Mucosa of gallbladder (tissue), 1 donor: ENCODE data around the gene RD3L. TPM values are rescaled to one million over a fixed set of nuclear protein-coding genes. Genes with fewer than 3 reads are reported as not detected.

ENCODE experiments used
- DNase-seq: peaks from one replicate; pipeline ENCODE4 v3.0.0-alpha.2; 2020; ENCODE audit warnings: low spot score
- total RNA-seq: library from RNA; stranded (reverse); gene quantifications from one replicate; pipeline ENCODE4 v1.2.1, GENCODE V29; 2021
- donor health status: DM: no; HTN: no; CAD: no.

The RD3L gene
- total RNA-seq, 1 donor from 2014 or later: not detected

DNA sequence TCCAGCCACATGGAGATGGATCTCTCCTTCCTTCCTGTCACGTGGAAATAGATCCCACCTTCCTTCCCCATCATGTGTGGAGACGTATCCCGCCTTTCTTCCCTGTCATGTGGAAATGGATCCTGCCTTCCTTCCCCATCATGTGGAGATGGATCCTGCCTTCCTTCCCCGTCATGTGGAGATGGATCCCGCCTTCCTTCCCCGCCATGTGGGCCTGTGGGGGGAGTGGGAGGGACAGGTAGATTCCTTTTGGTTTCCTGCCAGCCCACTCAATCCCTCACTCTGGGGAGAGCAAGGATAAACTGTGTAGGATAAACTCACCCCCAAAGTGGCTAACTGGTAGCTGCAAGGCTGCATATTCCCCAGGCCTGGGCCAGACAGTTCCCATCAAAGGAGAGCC, 45.8 kb downstream of the RD3L start:
- DNase-seq: no peak

DNA sequence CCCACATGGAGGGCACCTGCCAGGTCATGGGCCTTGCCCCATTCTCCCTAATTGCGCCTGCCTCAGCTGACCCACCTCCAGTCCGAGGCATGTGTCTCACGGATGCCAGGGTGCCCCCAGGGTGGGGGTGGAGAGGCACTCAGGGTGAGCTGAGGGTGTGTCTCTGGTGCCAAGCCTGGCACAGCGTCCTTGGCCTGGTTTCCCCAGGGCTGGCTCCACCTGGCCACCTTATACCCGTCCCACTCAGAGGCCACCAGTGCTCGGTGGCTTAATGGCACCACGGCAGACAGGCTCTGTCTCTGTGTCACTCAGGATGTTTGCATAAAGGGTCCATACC, 47.6 kb downstream of the RD3L start:
- DNase-seq: no peak

DNA sequence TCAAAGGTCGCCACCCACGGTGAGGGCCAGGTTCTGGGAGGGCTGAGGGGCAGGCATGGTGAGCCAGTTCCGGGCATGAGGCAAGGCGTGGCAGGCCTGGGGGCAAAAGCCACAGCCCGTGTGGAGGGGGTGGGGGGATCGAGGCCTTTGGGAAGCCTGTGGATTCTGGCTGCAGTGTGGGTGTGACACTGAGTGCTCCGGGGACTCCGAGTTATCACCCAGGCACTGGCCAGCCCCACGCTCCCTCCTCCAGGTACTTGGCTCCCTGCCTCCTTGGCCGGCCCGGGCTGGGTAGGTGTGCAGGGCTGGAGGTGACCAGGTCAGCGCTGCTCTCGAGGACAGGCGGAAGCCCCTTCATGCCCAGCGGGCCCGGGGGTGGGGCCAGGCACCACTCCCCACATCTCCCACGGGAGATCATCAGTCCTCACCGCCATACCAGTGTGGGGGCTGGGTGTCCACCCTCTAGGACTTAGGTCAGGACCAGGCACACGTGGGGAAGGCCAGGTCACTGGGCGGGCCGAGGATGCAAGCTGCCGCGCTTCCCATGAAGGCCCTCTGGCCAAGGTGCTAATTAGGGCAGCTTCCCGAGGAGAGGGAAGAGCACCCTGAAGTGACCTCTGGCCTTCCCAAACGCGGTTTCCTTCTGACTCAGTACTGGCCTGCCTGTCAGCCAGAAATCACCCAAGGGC, 48.2 kb downstream of the RD3L start:
- DNase-seq: no peak

DNA sequence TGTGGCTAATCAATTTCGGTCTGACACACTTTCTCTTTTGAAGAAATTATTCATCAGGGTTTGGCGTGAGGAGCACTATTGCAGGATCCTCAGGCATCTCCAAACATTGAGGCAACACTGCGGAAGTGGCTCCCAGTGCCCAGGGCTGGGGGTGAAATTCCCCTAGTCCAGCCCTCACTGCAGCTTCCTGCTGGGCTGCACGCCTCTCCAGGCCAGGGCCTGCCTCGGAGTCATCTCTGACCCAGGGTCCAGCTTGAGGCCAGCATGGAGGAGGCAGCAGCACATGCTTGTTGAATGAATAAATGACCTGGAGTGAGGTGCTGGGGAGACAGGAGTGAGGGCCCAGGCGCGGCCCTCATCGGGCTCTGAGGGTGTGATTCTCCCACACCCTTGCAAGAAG, 50.1 kb downstream of the RD3L start:
- no peak for DNase-seq

DNA sequence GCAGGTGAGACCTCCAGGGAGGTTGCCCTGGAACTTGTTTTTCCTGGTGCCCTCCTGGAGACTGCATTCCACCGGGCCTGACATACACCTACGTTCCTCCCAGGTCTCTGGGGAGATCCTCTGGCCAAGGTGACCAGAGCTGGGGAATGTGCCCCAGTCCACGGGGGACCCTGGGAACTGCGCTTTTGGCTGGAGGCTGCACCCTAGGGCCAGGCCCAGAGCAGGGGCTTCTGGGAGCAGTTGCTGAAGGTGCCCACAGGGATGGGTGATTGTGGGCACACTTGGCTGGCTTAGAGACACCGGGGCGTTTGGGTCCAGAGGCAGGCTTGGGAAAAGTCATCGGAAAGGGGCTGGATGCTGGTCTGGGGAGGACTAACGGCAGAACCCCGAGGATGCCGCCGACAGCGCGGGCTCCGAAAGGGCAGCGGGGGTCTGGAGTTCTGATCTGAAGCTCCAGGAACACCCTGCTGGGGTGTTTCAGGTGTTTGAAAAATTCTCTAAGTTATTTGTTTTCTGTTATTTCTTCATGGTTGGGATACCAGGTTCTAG, 50.6 kb downstream of the RD3L start:
- peak; percentile 27 for DNase-seq

DNA sequence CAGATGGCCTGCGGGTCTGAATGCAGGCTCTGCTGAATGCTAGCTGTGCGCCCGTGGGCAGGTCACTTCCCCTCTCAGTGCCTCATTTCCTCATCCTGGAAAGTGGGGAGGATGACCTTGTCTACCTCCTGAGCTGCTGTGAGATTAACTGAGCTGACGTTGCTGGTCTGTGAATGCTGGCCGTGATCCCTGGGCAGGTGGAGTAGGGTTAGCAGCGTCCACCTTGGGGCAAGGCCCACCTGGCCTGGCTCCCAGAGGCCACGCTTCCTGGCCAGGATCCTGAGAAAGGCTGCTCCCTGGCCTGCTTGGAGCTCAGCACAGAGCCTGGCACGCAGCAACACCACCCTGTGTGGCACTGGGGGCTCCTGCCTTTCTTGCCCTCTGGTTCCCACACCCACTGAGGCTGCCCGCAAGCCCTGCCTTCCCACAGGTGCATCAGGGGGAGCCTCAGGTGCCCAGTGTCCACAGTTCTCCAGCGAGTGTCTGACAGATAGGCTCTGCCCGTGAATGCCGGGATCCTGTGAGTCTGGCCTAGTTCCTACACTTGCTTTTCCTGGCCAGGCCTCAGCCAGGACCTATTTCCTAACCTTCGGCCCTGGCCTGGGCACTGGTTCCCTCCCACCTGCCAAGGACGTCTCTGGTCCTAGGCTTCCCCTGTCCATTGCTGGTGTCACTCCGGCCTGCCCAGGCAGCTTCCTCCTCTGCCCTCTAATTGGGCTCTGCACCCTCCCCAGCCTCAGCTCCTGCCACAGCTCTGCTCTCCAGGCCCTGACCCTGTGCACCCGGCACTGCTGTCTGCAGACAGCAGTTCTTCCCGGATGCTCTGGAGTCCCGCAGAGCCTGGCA, 51.3 kb downstream of the RD3L start:
- no peak for DNase-seq

Other genes with a start within 250 kb of the RD3L start
- gene XRCC3, start 227.1 kb downstream of the RD3L start, total RNA-seq: 8.5 TPM
- gene ZFYVE21, start 226.7 kb downstream of the RD3L start, total RNA-seq: 94.0 TPM
- 54.0 TPM for gene PPP1R13B, start 95.0 kb downstream of the RD3L start, total RNA-seq
- gene TDRD9, start 14.1 kb downstream of the RD3L start, total RNA-seq: 8.7 TPM
- 4.7 TPM for gene ASPG, start 143.2 kb upstream of the RD3L start, total RNA-seq
- 3.7 TPM for gene KIF26A, start 196.1 kb upstream of the RD3L start, total RNA-seq